Fibroblast of lung (primary cell): ENCODE measurements around the gene ZNF593. TPM values are rescaled to one million over a fixed set of nuclear protein-coding genes. Genes with fewer than 3 reads are reported as not detected.

Experiments used
- DNase-seq, 2 donors: peaks; one replicate each; pipeline versions ENCODE4 v3.0.0 to v3.0.0-alpha.2; 2010; ENCODE audit warnings: low read depth in 2 of 2
- H2AFZ ChIP-seq: 2 replicates; pipeline ENCODE4 v1.5.1; 2012; ENCODE audit warnings: low read length, control low read depth, inconsistent platforms
- H3K27ac ChIP-seq: 2 replicates; pipeline ENCODE4 v1.5.1; 2011; ENCODE audit warnings: low read length, control low read depth; ENCODE audit not compliant: insufficient read depth
- H3K27me3 ChIP-seq: 2 replicates; pipeline ENCODE4 v1.5.1; 2011; ENCODE audit warnings: mild to moderate bottlenecking, low read length; ENCODE audit not compliant: control insufficient read depth, insufficient read depth
- H3K36me3 ChIP-seq: 2 replicates; pipeline ENCODE4 v1.5.1; 2011; ENCODE audit warnings: low read length; ENCODE audit not compliant: control insufficient read depth, insufficient read depth
- H3K4me1 ChIP-seq: 2 replicates; pipeline ENCODE4 v1.5.1; 2011; ENCODE audit warnings: low read length; ENCODE audit not compliant: control insufficient read depth, insufficient read depth; ENCODE audit errors: extremely low read depth
- H3K4me2 ChIP-seq: 2 replicates; pipeline ENCODE4 v1.5.1; 2011; ENCODE audit warnings: low read length, control low read depth; ENCODE audit not compliant: insufficient read depth; ENCODE audit errors: extremely low read depth
- H3K4me3 ChIP-seq, 4 experiments: fragments of 200-600 bp in 1 of 4; sonication (generic) in 1 of 4; replicated peaks in 1 of 4; 2 replicates each; pipeline ENCODE4 v1.5.1; 2011 to 2016; ENCODE audit warnings: low read length in 4 of 4, low read depth in 3 of 4, mild to moderate bottlenecking in 3 of 4, control low read depth in 2 of 4, inconsistent platforms in 1 of 4, mixed read lengths in 1 of 4; ENCODE audit not compliant: insufficient read depth in 1 of 4; ENCODE audit errors: control extremely low read depth in 1 of 4
- H3K79me2 ChIP-seq: 2 replicates; pipeline ENCODE4 v1.5.1; 2012; ENCODE audit warnings: mild to moderate bottlenecking, low read length, inconsistent platforms; ENCODE audit not compliant: control insufficient read depth, insufficient read depth
- H3K9ac ChIP-seq: 2 replicates; pipeline ENCODE4 v1.5.1; 2011; ENCODE audit warnings: mild to moderate bottlenecking, low read length, control low read depth; ENCODE audit not compliant: insufficient read depth
- H3K9me3 ChIP-seq: 2 replicates; pipeline ENCODE4 v1.5.1; 2012; ENCODE audit warnings: low read depth, low read length; ENCODE audit not compliant: control insufficient read depth, insufficient read depth
- H4K20me1 ChIP-seq: 2 replicates; pipeline ENCODE4 v1.5.1; 2011; ENCODE audit warnings: low read length; ENCODE audit not compliant: control insufficient read depth, insufficient read depth; ENCODE audit errors: extremely low read depth
- EZH2 ChIP-seq: IDR thresholded peaks from 2 replicates; pipeline ENCODE4 v1.5.1; 2012; ENCODE audit warnings: low read length, control low read depth, mild to moderate bottlenecking; ENCODE audit errors: missing control alignments
- polyA plus RNA-seq, 2 donors: library from polyadenylated mRNA; depleted of rRNA in 1 of 2; stranded (reverse) in 1 of 2; unstranded in 1 of 2; fragments of >200 nt; gene quantifications; 2 replicates each; pipeline ENCODE4 v1.2.1, GENCODE V29; 2011 to 2012; ENCODE audit warnings: missing spikeins in 1 of 2
- total RNA-seq: library from RNA; depleted of rRNA; stranded (reverse); fragments of >200 nt; gene quantifications from 2 replicates; pipeline ENCODE4 v1.2.1, GENCODE V29; 2014
- TF ChIP-seq, protein P1 (sequence below), 2 donors: IDR thresholded peaks in 1 of 2; conservative IDR thresholded peaks in 1 of 2; 1 replicate in 1 of 2; 2 replicates in 1 of 2; pipeline ENCODE4 v1.5.1; 2011 to 2012; ENCODE audit warnings: low read length in 2 of 2, control low read depth in 1 of 2, inconsistent platforms in 1 of 2, low read depth in 1 of 2, mild to moderate bottlenecking in 1 of 2

The ZNF593 gene
- total and polyA plus RNA-seq, 2 donors (not counting 1 experiment from before 2014, with no cell fraction given), result 17.6 to 30.7 TPM

DNA sequence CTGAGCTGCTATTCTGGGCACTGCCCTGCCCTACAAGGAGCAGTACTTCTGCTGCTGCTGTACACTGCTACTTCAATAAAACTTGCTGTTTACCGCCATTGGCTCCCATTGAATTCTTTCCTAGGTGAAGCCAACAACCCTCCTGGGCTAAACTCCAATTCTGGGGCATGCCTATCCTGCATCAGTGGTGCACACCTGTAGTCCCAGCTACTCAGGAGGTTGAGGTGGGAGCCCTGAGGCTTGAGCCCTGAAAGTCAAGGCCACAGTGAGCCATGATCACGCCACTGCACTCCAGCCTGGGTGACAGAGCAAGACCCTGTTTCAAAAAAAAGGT lies 36.9 kb upstream of the ZNF593 start:
- Histone ChIP-seq H4K20me1 (no peaks in the 10 kb centered on the region), H3K4me3 (no peak overlapping the region), H3K9ac (no peak overlapping the region), H3K27me3 (no peaks in the 10 kb centered on the region), H3K79me2 (no peaks in the 10 kb centered on the region), H3K4me1 (no peaks in the 10 kb centered on the region), H3K27ac (no peak overlapping the region), H3K9me3 (no peaks in the 10 kb centered on the region), H2AFZ (no peak overlapping the region), H3K36me3 (no peaks in the 10 kb centered on the region), H3K4me2 (no peak overlapping the region)
- TF ChIP-seq EZH2, result no peak
- TF ChIP-seq, protein P1, sequence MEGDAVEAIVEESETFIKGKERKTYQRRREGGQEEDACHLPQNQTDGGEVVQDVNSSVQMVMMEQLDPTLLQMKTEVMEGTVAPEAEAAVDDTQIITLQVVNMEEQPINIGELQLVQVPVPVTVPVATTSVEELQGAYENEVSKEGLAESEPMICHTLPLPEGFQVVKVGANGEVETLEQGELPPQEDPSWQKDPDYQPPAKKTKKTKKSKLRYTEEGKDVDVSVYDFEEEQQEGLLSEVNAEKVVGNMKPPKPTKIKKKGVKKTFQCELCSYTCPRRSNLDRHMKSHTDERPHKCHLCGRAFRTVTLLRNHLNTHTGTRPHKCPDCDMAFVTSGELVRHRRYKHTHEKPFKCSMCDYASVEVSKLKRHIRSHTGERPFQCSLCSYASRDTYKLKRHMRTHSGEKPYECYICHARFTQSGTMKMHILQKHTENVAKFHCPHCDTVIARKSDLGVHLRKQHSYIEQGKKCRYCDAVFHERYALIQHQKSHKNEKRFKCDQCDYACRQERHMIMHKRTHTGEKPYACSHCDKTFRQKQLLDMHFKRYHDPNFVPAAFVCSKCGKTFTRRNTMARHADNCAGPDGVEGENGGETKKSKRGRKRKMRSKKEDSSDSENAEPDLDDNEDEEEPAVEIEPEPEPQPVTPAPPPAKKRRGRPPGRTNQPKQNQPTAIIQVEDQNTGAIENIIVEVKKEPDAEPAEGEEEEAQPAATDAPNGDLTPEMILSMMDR (conservative IDR thresholded peaks at IDR 0.05 in 1 of 2, IDR thresholded peaks at IDR 0.05 in 1 of 2; ENCODE audit: low read depth in 1 of 2, low read length in 2 of 2), result no peak
- DNase-seq, result no peak

DNA sequence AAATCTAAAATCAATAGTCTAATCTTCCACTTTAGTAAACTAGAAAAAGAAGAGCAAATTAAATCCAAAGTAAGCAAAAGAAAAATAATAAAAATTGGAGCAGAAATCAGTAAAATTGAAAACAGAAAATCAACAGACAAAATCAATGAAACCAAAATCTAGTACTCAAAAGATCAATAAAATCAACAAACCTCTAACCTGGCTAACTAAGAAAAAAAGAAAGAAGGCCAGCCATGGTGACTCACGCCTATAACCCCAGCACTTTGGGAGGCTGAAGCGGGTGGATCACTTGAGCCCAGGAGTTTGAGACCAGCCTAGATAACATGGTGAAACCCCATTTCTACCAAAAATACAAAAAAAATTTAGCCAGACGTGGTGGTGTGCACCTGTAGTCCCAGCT lies 35.2 kb upstream of the ZNF593 start:
- Histone ChIP-seq H3K4me2 (no peak overlapping the region), H3K27me3 (no peaks in the 10 kb centered on the region), H3K9me3 (no peaks in the 10 kb centered on the region), H3K9ac (no peak overlapping the region), H3K27ac (no peak overlapping the region), H3K79me2 (no peaks in the 10 kb centered on the region), H3K4me3 (no peak overlapping the region), H3K36me3 (no peaks in the 10 kb centered on the region), H2AFZ (no peak overlapping the region), H4K20me1 (no peaks in the 10 kb centered on the region), H3K4me1 (no peaks in the 10 kb centered on the region)
- TF ChIP-seq, protein P1 (conservative IDR thresholded peaks at IDR 0.05 in 1 of 2, IDR thresholded peaks at IDR 0.05 in 1 of 2; ENCODE audit: low read depth in 1 of 2, low read length in 2 of 2), result no peak
- no peak for TF ChIP-seq EZH2
- no peak for DNase-seq

GRCh38 chr1:26138974-26139558 lies 30.6 kb upstream of the ZNF593 start:
- Histone ChIP-seq H3K9me3 (no peaks in the 10 kb centered on the region), H3K27ac (no peak overlapping the region), H3K36me3 (no peaks in the 10 kb centered on the region), H3K9ac (no peak overlapping the region), H3K27me3 (no peaks in the 10 kb centered on the region), H3K4me1 (no peaks in the 10 kb centered on the region), H3K79me2 (no peaks in the 10 kb centered on the region), H3K4me3 (no peak overlapping the region), H4K20me1 (no peaks in the 10 kb centered on the region), H2AFZ (no peak overlapping the region), H3K4me2 (no peak overlapping the region)
- no peak for DNase-seq
- TF ChIP-seq EZH2, result no peak
- TF ChIP-seq, protein P1 (conservative IDR thresholded peaks at IDR 0.05 in 1 of 2, IDR thresholded peaks at IDR 0.05 in 1 of 2; ENCODE audit: low read depth in 1 of 2, low read length in 2 of 2), result no peak
